Measurements from ENCODE around the gene MARK2. TPM values are rescaled to one million over a fixed set of nuclear protein-coding genes. Genes with fewer than 3 reads are reported as not detected.
A peak's percentile ranks its signal among the peaks of the same experiment; 100 is the strongest.

The MARK2 gene
- polyA plus RNA-seq, 1 of the 3 experiments (the other 2 are of a cell fraction), result 18.8 TPM

GRCh38 chr11:63937713-63938478, 99.0 kb downstream of the MARK2 start:
- Histone ChIP-seq H3K4me2 (peak overlapping the region; percentile 99), H3K36me3 (replicated peaks in 1 of 2; ENCODE audit: control insufficient read depth in 1 of 2, insufficient read depth in 2 of 2, low read length in 1 of 2) (peaks cover 0 to 2% of the 10 kb centered on the region in 2 experiments), H4K20me1 (ENCODE audit: insufficient read depth) (0 out of 2 replicates have a peak, but pooled peaks cover 8% of the 10 kb centered on the region), H3K79me2 (ENCODE audit: insufficient read depth) (peaks cover 39% of the 10 kb centered on the region), H3K9me2 (no peaks in the 10 kb centered on the region), H3K4me1 (ENCODE audit: control insufficient read depth in 1 of 2, insufficient read depth in 2 of 2, low read depth in 1 of 2, low read length in 1 of 2) (peaks cover 7 to 12% of the 10 kb centered on the region in 2 experiments; a peak in 2 of 4 replicates), H3K4me3 (ENCODE audit: low read depth in 2 of 2, low read length in 1 of 2) (peak overlapping the region; percentile 64 to 69), H3K27me3 (ENCODE audit: insufficient read depth) (no peaks in the 10 kb centered on the region), H3K9ac (peak overlapping the region; percentile 51; the same call in 1 of the 2 replicates), H3K27ac (ENCODE audit: low read depth in 2 of 2, low read length in 1 of 2) (peak overlapping the region; percentile 67), H3K9me3 (no peaks in the 10 kb centered on the region), H2AFZ (ENCODE audit: low read depth) (peak overlapping the region; percentile 99), H3F3A (replicated peaks; ENCODE audit: insufficient read depth) (no peaks in the 10 kb centered on the region)
- WGBS (ENCODE audit: low lambda C conversion rate), result 35% methylated on average over 30 of the region's 30 CpGs
- TF ChIP-seq SMC3 (IDR thresholded peaks at IDR 0.05; ENCODE audit: low read depth, low read length) (no peak), TAF1 (IDR thresholded peaks at IDR 0.05; ENCODE audit: borderline replicate concordance, low read depth, low read length) (0 out of 2 replicates have a peak, but pooled peaks have one; percentile 4), USF1 (IDR thresholded peaks at IDR 0.05; ENCODE audit: borderline replicate concordance, low read depth) (peak; percentile 61; the same call in 1 of the 2 replicates)
- peak; percentile 50 for DNase-seq
- POLR2A ChIA-PET, result interaction anchor here (0.5 to 1.1 kb wide), 2 partner anchors 20 to 370 kb away, joined by 5 to 7 read pairs; partner anchors contain the start of gene RCOR2
- CTCF ChIA-PET, result interaction anchor here (1.0 to 2.9 kb wide), 3 partner anchors 18 to 101 kb away, joined by 3 to 14 read pairs (median 4); partner anchors contain the start of gene RCOR2

GRCh38 chr11:63938479-63939396, 99.8 kb downstream of the MARK2 start, which contains the start of gene NAA40:
TSS of gene NAA40 (plus strand) at chr11:63939002. CDS start at chr11:63939097, 95 bp downstream.
- peak within 1 kb of the TSS; percentile 79 for H3K9ac ChIP-seq
- H3K9me3 ChIP-seq, result no peaks in the 10 kb centered on the region
- CTCF ChIA-PET, result interaction anchor here (0.9 to 2.9 kb wide), 6 partner anchors 19 to 171 kb away, joined by 3 to 14 read pairs (median 4); partner anchors contain the start of genes RCOR2 and ZFTA
- peak within 1 kb of the TSS; percentile 67 to 82 for H3K27ac ChIP-seq (ENCODE audit: low read depth in 2 of 2, low read length in 1 of 2)
- peak within 1 kb of the TSS; percentile 99 for H3K4me2 ChIP-seq
- H3K4me1 ChIP-seq (ENCODE audit: control insufficient read depth in 1 of 2, insufficient read depth in 2 of 2, low read depth in 1 of 2, low read length in 1 of 2), result peaks cover 12% of the 10 kb centered on the region in 2 experiments; a peak in 2 of 4 replicates
- H4K20me1 ChIP-seq (ENCODE audit: insufficient read depth), result 0 out of 2 replicates have a peak, but pooled peaks cover 9% of the 10 kb centered on the region
- no peaks in the 10 kb centered on the region for H3K27me3 ChIP-seq (ENCODE audit: insufficient read depth)
- WGBS (ENCODE audit: low lambda C conversion rate), result 0% methylated on average over 27 of the region's 92 CpGs
- H2AFZ ChIP-seq (ENCODE audit: low read depth), result peak within 1 kb of the TSS; percentile 99
- DNase-seq, result peak; percentile 99
- H3K36me3 ChIP-seq (replicated peaks in 1 of 2; ENCODE audit: control insufficient read depth in 1 of 2, insufficient read depth in 2 of 2, low read length in 1 of 2), result peaks cover 0 to 2% of the 10 kb centered on the region in 2 experiments
- H3K79me2 ChIP-seq (ENCODE audit: insufficient read depth), result peaks cover 48% of the 10 kb centered on the region
- H3F3A ChIP-seq (replicated peaks; ENCODE audit: insufficient read depth), result no peaks in the 10 kb centered on the region
- no peaks in the 10 kb centered on the region for H3K9me2 ChIP-seq
- H3K4me3 ChIP-seq (ENCODE audit: low read depth in 2 of 2, low read length in 1 of 2), result peak within 1 kb of the TSS; percentile 69 to 79
- POLR2A ChIA-PET, result interaction anchor here (0.5 to 1.1 kb wide), 2 partner anchors 21 to 370 kb away, joined by 5 to 7 read pairs; partner anchors contain the start of gene RCOR2
- TF ChIP-seq NRF1 (IDR thresholded peaks at IDR 0.05; ENCODE audit: low read depth, low read length) (peak; percentile 74), NFIC (IDR thresholded peaks at IDR 0.05; ENCODE audit: borderline replicate concordance) (0 out of 2 replicates have a peak, but pooled peaks have one; percentile 27), PBX3 (IDR thresholded peaks at IDR 0.05) (no peak), TCF12 (IDR thresholded peaks at IDR 0.05) (no peak), GATA2 (CRISPR knock-in tag; IDR thresholded peaks at IDR 0.05) (no peak), MEF2A (IDR thresholded peaks at IDR 0.05; ENCODE audit: borderline replicate concordance, low read depth) (no peak), ELF1 (IDR thresholded peaks at IDR 0.05) (no peak; the same call in 1 of the 2 replicates), SIN3A (IDR thresholded peaks at IDR 0.05; ENCODE audit: borderline replicate concordance, low read depth, low read length) (peak; percentile 92), TAF1 (IDR thresholded peaks at IDR 0.05; ENCODE audit: borderline replicate concordance, low read depth, low read length) (no peak; the same call in 1 of the 2 replicates), MAX (IDR thresholded peaks at IDR 0.05; ENCODE audit: low read depth) (peak; percentile 56; the same call in 1 of the 2 replicates), MXI1 (IDR thresholded peaks at IDR 0.05; ENCODE audit: low read depth, low read length) (peak; percentile 86), YY1 (IDR thresholded peaks at IDR 0.05; ENCODE audit: low read depth) (no peak), REST (IDR thresholded peaks at IDR 0.05; ENCODE audit: low read depth, low read length) (peak; percentile 50; the same call in 1 of the 2 replicates), RAD21 (IDR thresholded peaks at IDR 0.05; ENCODE audit: low read length) (no peak; the same call in 1 of the 2 replicates)

Data from SK-N-SH (cell line).